ENCODE measurements around the gene LRP6. TPM values are rescaled to one million over a fixed set of nuclear protein-coding genes. Genes with fewer than 3 reads are reported as not detected.

The LRP6 gene
- total and polyA plus RNA-seq, 2 of the 8 experiments (the other 6 are each of a cell fraction or from before 2014, with no cell fraction given): 53.6 to 73.2 TPM

GRCh38 chr12:12166751-12167150, 100.1 kb downstream of the LRP6 start:
- no peak overlapping the region for H4K8ac ChIP-seq (ENCODE audit: extremely low read depth, insufficient read depth, low read length)
- peaks cover 0 to 20% (median 9%) of the 10 kb centered on the region in 4 experiments; a peak in 6 of 8 replicates for H3K36me3 ChIP-seq (ENCODE audit: control insufficient read depth in 2 of 4, insufficient read depth in 4 of 4, low read length in 3 of 4)
- no peak overlapping the region for H3K14ac ChIP-seq (ENCODE audit: insufficient read length)
- no peak overlapping the region for H2BK5ac ChIP-seq (ENCODE audit: low read depth, low read length)
- no peaks in the 10 kb centered on the region for H3K27me3 ChIP-seq (replicated peaks in 1 of 4; ENCODE audit: control insufficient read depth in 3 of 4, extremely low read depth in 1 of 4, insufficient read depth in 3 of 4, low read length in 3 of 4)
- no peak for DNase-seq (ENCODE audit: low read depth in 1 of 2, low spot score in 2 of 2)
- no peak overlapping the region for H2BK12ac ChIP-seq (ENCODE audit: low read depth, low read length)
- H2BK120ac ChIP-seq (replicated peaks; ENCODE audit: low read depth, low read length): no peak overlapping the region
- H3K56ac ChIP-seq (replicated peaks; ENCODE audit: insufficient read length, low read depth, low read length): no peak overlapping the region
- H3K9me3 ChIP-seq (ENCODE audit: insufficient read depth in 2 of 2, low read depth in 1 of 2, low read length in 1 of 2): no peaks in the 10 kb centered on the region
- no peaks in the 10 kb centered on the region for H3K4me1 ChIP-seq (replicated peaks in 1 of 4; ENCODE audit: control insufficient read depth in 3 of 4, insufficient read depth in 4 of 4, low read length in 3 of 4)
- H3K23me2 ChIP-seq (ENCODE audit: low read depth, low read length): no peaks in the 10 kb centered on the region
- H4K20me1 ChIP-seq (replicated peaks in 1 of 2; ENCODE audit: control insufficient read depth in 1 of 2, insufficient read depth in 2 of 2, low read length in 2 of 2): peaks cover 0 to 4% of the 10 kb centered on the region in 2 experiments
- no peak for TF ChIP-seq BRCA1 (IDR thresholded peaks at IDR 0.05; ENCODE audit: low read depth, low read length)
- TF ChIP-seq TEAD4 (IDR thresholded peaks at IDR 0.05; ENCODE audit: low read depth, low read length): no peak
- no peak for TF ChIP-seq POLR2A (IDR thresholded peaks at IDR 0.05; ENCODE audit: control extremely low read depth in 1 of 2, low read depth in 2 of 2, low read length in 2 of 2)
- no peak for TF ChIP-seq KDM5A (IDR thresholded peaks at IDR 0.05; ENCODE audit: low read length)
- no peak for TF ChIP-seq EZH2 (IDR thresholded peaks at IDR 0.05; ENCODE audit: low read depth, low read length, severe bottlenecking)
- TF ChIP-seq KDM1A (IDR thresholded peaks at IDR 0.05; ENCODE audit: borderline replicate concordance, low read length): no peak
- TF ChIP-seq GTF2F1 (IDR thresholded peaks at IDR 0.05; ENCODE audit: borderline replicate concordance, low read depth, low read length): no peak
- no peak for TF ChIP-seq RNF2 (IDR thresholded peaks at IDR 0.05; ENCODE audit: borderline replicate concordance, low read depth, low read length, missing control alignments, poor library complexity, severe bottlenecking)
- no peak for TF ChIP-seq CTBP2 (IDR thresholded peaks at IDR 0.05; ENCODE audit: borderline replicate concordance, insufficient read depth, insufficient read length, low read length)
- no peak for TF ChIP-seq HDAC2 (IDR thresholded peaks at IDR 0.05; ENCODE audit: borderline replicate concordance in 1 of 2, low read depth in 2 of 2, low read length in 2 of 2)
- TF ChIP-seq SRF (IDR thresholded peaks at IDR 0.05; ENCODE audit: low read depth, low read length): no peak
- no peak for TF ChIP-seq RBBP5 (IDR thresholded peaks at IDR 0.05; ENCODE audit: borderline replicate concordance, low read depth, low read length)
- no peak for TF ChIP-seq SP1 (IDR thresholded peaks at IDR 0.05; ENCODE audit: low read depth, low read length)
- TF ChIP-seq BACH1 (IDR thresholded peaks at IDR 0.05; ENCODE audit: low read length): no peak
- TF ChIP-seq SIN3A (conservative IDR thresholded peaks at IDR 0.05 in 1 of 2, IDR thresholded peaks at IDR 0.05 in 1 of 2; ENCODE audit: low read depth in 1 of 2, low read length in 2 of 2): no peak
- H3K9ac ChIP-seq (replicated peaks in 1 of 4; ENCODE audit: extremely low read depth in 1 of 4, low read depth in 3 of 4, low read length in 3 of 4): no peak overlapping the region
- no peak overlapping the region for H3K4me2 ChIP-seq (ENCODE audit: insufficient read depth in 1 of 2, low read depth in 2 of 2, low read length in 2 of 2)
- FAIRE-seq: no peak
- POLR2A ChIA-PET (ENCODE audit: partially characterized antibody): no interaction called here
- no peak overlapping the region for H2BK20ac ChIP-seq (ENCODE audit: low read length)
- CTCF ChIA-PET (ENCODE audit: partially characterized antibody): interaction anchor here (0.5 to 1.2 kb wide), 5 partner anchors 11 to 223 kb away, joined by 3 read pairs; no protein-coding TSS in a partner anchor
- H3K4ac ChIP-seq (replicated peaks; ENCODE audit: insufficient read length, low read depth, low read length): no peak overlapping the region
- no peaks in the 10 kb centered on the region for H3K79me1 ChIP-seq (ENCODE audit: low read depth, low read length)
- no peak overlapping the region for H2BK15ac ChIP-seq (ENCODE audit: low read length)
- no peak overlapping the region for H4K5ac ChIP-seq (ENCODE audit: insufficient read length, low read depth, low read length)
- no peak overlapping the region for H4K91ac ChIP-seq (replicated peaks; ENCODE audit: insufficient read length, low read length)
- H2AFZ ChIP-seq (ENCODE audit: low read length): no peak overlapping the region
- H2AK5ac ChIP-seq (ENCODE audit: low read depth, low read length): no peak overlapping the region
- H3K18ac ChIP-seq (ENCODE audit: extremely low read depth, low read length): no peak overlapping the region
- no peak overlapping the region for H3K4me3 ChIP-seq (ENCODE audit: extremely low read depth in 1 of 4, insufficient read depth in 2 of 4, low read depth in 3 of 4, low read length in 4 of 4)
- H3K23ac ChIP-seq (ENCODE audit: insufficient read length): no peak overlapping the region
- no peak overlapping the region for H3K27ac ChIP-seq (ENCODE audit: low read depth, low read length)
- H3K79me2 ChIP-seq (ENCODE audit: control insufficient read depth in 1 of 2, insufficient read depth in 2 of 2, low read length in 2 of 2): peaks cover 0 to 40% of the 10 kb centered on the region in 2 experiments; a peak in 2 of 4 replicates

Data from H1 (cell line).